ENCODE data around the gene ZNF76. TPM values are rescaled to one million over a fixed set of nuclear protein-coding genes. Genes with fewer than 3 reads are reported as not detected.

Gene ZNF76
- total RNA-seq, 1 donor from 2014 or later, result 12.7 TPM

GRCh38 chr6:35242486-35242885 lies 17.0 kb upstream of the ZNF76 start:
- no peak for FAIRE-seq

GRCh38 chr6:35242906-35243305 lies 16.6 kb upstream of the ZNF76 start:
- no peaks in the 10 kb centered on the region for H3K9me3 Mint-ChIP-seq (ENCODE audit: unreplicated experiment)
- no peak overlapping the region for H3K4me3 ChIP-seq (ENCODE audit: insufficient read depth, low read depth, low read length)
- H3K4me1 Mint-ChIP-seq (ENCODE audit: low read depth, unreplicated experiment), result peaks cover 23% of the 10 kb centered on the region
- FAIRE-seq, result no peak
- no peak overlapping the region for H3K27ac ChIP-seq (ENCODE audit: low read depth, low read length)
- no peaks in the 10 kb centered on the region for H3K27me3 ChIP-seq (ENCODE audit: insufficient read depth, low read length)
- H3K79me2 ChIP-seq (ENCODE audit: insufficient read depth, low read length), result no peaks in the 10 kb centered on the region
- DNase-seq (ENCODE audit: low read depth), result no peak
- peaks cover 11% of the 10 kb centered on the region for H3K36me3 Mint-ChIP-seq (ENCODE audit: low read depth, unreplicated experiment)
- TF ChIP-seq EZH2 (IDR thresholded peaks at IDR 0.05; ENCODE audit: insufficient read depth, low read length) (no peak), CTCF (IDR thresholded peaks at IDR 0.05; ENCODE audit: insufficient read depth, low read depth, low read length) (no peak)
- peaks cover 9% of the 10 kb centered on the region for H3K36me3 ChIP-seq (ENCODE audit: insufficient read depth, low read length)
- H3K27ac Mint-ChIP-seq (ENCODE audit: unreplicated experiment), result no peak overlapping the region
- H3K4me3 Mint-ChIP-seq (ENCODE audit: unreplicated experiment), result no peak overlapping the region
- no peak overlapping the region for H3K4me2 ChIP-seq (ENCODE audit: low read length)
- H3K27me3 Mint-ChIP-seq (ENCODE audit: low read depth, unreplicated experiment), result no peaks in the 10 kb centered on the region
- no peaks in the 10 kb centered on the region for H3K4me1 ChIP-seq (ENCODE audit: insufficient read depth, low read length)
- H3K9me3 ChIP-seq (ENCODE audit: insufficient read depth, low read depth, low read length), result no peaks in the 10 kb centered on the region
- H4K20me1 ChIP-seq (ENCODE audit: insufficient read depth, low read length), result peaks cover 68% of the 10 kb centered on the region
- no peak overlapping the region for H2AFZ ChIP-seq (ENCODE audit: low read depth, low read length)
- H3K9ac ChIP-seq (ENCODE audit: low read length), result no peak overlapping the region

More at GRCh38 chr6:35242486-35242885, 17.0 kb upstream of the ZNF76 start:
- no peaks in the 10 kb centered on the region for H3K27me3 Mint-ChIP-seq (ENCODE audit: low read depth, unreplicated experiment)
- H3K27ac ChIP-seq (ENCODE audit: low read depth, low read length), result no peak overlapping the region
- H3K4me3 ChIP-seq (ENCODE audit: insufficient read depth, low read depth, low read length), result no peak overlapping the region
- no peaks in the 10 kb centered on the region for H3K9me3 Mint-ChIP-seq (ENCODE audit: unreplicated experiment)
- no peaks in the 10 kb centered on the region for H3K4me1 ChIP-seq (ENCODE audit: insufficient read depth, low read length)
- no peaks in the 10 kb centered on the region for H3K9me3 ChIP-seq (ENCODE audit: insufficient read depth, low read depth, low read length)
- peaks cover 9% of the 10 kb centered on the region for H3K36me3 ChIP-seq (ENCODE audit: insufficient read depth, low read length)
- H3K79me2 ChIP-seq (ENCODE audit: insufficient read depth, low read length), result no peaks in the 10 kb centered on the region
- no peak for DNase-seq (ENCODE audit: low read depth)
- no peak overlapping the region for H3K4me2 ChIP-seq (ENCODE audit: low read length)
- no peaks in the 10 kb centered on the region for H3K27me3 ChIP-seq (ENCODE audit: insufficient read depth, low read length)
- H3K27ac Mint-ChIP-seq (ENCODE audit: unreplicated experiment), result no peak overlapping the region
- TF ChIP-seq EZH2 (IDR thresholded peaks at IDR 0.05; ENCODE audit: insufficient read depth, low read length) (no peak), CTCF (IDR thresholded peaks at IDR 0.05; ENCODE audit: insufficient read depth, low read depth, low read length) (no peak)
- no peak overlapping the region for H3K9ac ChIP-seq (ENCODE audit: low read length)
- peaks cover 20% of the 10 kb centered on the region for H3K4me1 Mint-ChIP-seq (ENCODE audit: low read depth, unreplicated experiment)
- H3K4me3 Mint-ChIP-seq (ENCODE audit: unreplicated experiment), result no peak overlapping the region
- peaks cover 66% of the 10 kb centered on the region for H4K20me1 ChIP-seq (ENCODE audit: insufficient read depth, low read length)
- no peak overlapping the region for H2AFZ ChIP-seq (ENCODE audit: low read depth, low read length)
- H3K36me3 Mint-ChIP-seq (ENCODE audit: low read depth, unreplicated experiment), result peaks cover 11% of the 10 kb centered on the region

GRCh38 chr6:35243386-35243958 lies 16.1 kb upstream of the ZNF76 start:
- no peak overlapping the region for H3K27ac Mint-ChIP-seq (ENCODE audit: unreplicated experiment)
- TF ChIP-seq CTCF (IDR thresholded peaks at IDR 0.05; ENCODE audit: insufficient read depth, low read depth, low read length), result no peak
- TF ChIP-seq EZH2 (IDR thresholded peaks at IDR 0.05; ENCODE audit: insufficient read depth, low read length), result no peak
- Histone ChIP-seq H3K4me2 (ENCODE audit: low read length) (no peak overlapping the region), H2AFZ (ENCODE audit: low read depth, low read length) (no peak overlapping the region), H3K79me2 (ENCODE audit: insufficient read depth, low read length) (no peaks in the 10 kb centered on the region), H3K4me3 (ENCODE audit: insufficient read depth, low read depth, low read length) (no peak overlapping the region), H3K4me1 (ENCODE audit: insufficient read depth, low read length) (no peaks in the 10 kb centered on the region), H3K27ac (ENCODE audit: low read depth, low read length) (no peak overlapping the region), H3K36me3 (ENCODE audit: insufficient read depth, low read length) (peaks cover 9% of the 10 kb centered on the region), H3K27me3 (ENCODE audit: insufficient read depth, low read length) (no peaks in the 10 kb centered on the region), H3K9ac (ENCODE audit: low read length) (no peak overlapping the region), H4K20me1 (ENCODE audit: insufficient read depth, low read length) (peaks cover 69% of the 10 kb centered on the region), H3K9me3 (ENCODE audit: insufficient read depth, low read depth, low read length) (no peaks in the 10 kb centered on the region)
- H3K4me3 Mint-ChIP-seq (ENCODE audit: unreplicated experiment), result no peak overlapping the region
- no peaks in the 10 kb centered on the region for H3K9me3 Mint-ChIP-seq (ENCODE audit: unreplicated experiment)
- no peaks in the 10 kb centered on the region for H3K27me3 Mint-ChIP-seq (ENCODE audit: low read depth, unreplicated experiment)
- DNase-seq (ENCODE audit: low read depth) (no peak), FAIRE-seq (no peak)
- peaks cover 23% of the 10 kb centered on the region for H3K4me1 Mint-ChIP-seq (ENCODE audit: low read depth, unreplicated experiment)
- H3K36me3 Mint-ChIP-seq (ENCODE audit: low read depth, unreplicated experiment), result peaks cover 11% of the 10 kb centered on the region
